ENCODE results near the gene AVPI1.

AVPI1 gene

DNA sequence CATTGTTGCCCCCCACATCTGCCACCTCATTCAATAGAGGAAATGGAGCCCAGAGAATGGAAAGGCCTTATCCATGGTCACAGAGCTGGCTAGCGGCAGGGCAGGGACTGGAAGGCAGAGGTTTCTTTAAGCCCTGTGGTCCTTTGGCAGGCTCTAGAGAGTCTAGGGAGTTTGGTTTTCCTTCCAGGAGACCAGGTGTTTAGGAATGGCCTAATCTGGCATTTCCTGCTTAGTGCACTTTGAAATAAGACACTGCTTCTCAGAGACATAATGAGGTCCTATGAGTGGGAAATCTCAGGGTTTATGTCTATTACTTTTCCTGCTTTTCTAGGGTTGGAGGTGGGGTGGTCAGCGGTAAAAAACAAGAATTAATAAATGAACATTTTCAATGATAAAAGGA lies 32.6 kb upstream of the AVPI1 start:
- Histone ChIP-seq H3K4me3 (ENCODE audit: low read length) (no peak overlapping the region), H3K9me3 (ENCODE audit: control insufficient read depth, low read length) (no peaks in the 10 kb centered on the region), H3K27me3 (ENCODE audit: control insufficient read depth, insufficient read depth, low read length) (no peaks in the 10 kb centered on the region), H3K9ac (ENCODE audit: low read length) (no peak overlapping the region), H3K36me3 (ENCODE audit: control insufficient read depth, insufficient read depth, low read length) (no peaks in the 10 kb centered on the region), H3K4me1 (ENCODE audit: control insufficient read depth, insufficient read depth, low read length) (peaks cover 42% of the 10 kb centered on the region)

DNA sequence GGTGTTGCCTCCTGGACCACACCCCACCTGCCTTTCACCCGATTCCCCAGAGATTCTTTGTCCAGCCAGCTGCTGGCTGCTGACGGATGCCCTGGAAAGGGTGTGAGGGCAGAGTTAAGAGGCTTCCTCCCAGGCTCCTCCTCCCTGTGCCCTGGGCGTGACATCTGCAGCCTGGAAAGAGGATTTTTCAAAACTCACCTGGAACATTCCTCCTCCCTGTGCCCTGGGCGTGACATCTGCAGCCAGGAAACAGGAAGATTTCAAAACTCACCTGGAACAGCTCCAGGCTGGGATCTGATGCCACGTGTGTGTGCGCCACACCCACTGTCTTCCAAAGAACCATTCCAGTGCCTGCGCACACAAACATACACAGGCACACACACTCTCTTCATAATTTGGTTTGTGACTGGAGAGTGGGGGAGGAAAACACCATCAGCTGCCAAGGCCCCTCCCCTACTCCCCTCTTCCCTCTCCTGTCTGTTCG lies 31.7 kb upstream of the AVPI1 start:
- no peaks in the 10 kb centered on the region for H3K9me3 ChIP-seq (ENCODE audit: control insufficient read depth, low read length)
- H3K9ac ChIP-seq (ENCODE audit: low read length), result peak overlapping the region; percentile 15
- H3K4me1 ChIP-seq (ENCODE audit: control insufficient read depth, insufficient read depth, low read length), result peaks cover 42% of the 10 kb centered on the region
- H3K36me3 ChIP-seq (ENCODE audit: control insufficient read depth, insufficient read depth, low read length), result no peaks in the 10 kb centered on the region
- H3K4me3 ChIP-seq (ENCODE audit: low read length), result no peak overlapping the region
- H3K27me3 ChIP-seq (ENCODE audit: control insufficient read depth, insufficient read depth, low read length), result no peaks in the 10 kb centered on the region

DNA sequence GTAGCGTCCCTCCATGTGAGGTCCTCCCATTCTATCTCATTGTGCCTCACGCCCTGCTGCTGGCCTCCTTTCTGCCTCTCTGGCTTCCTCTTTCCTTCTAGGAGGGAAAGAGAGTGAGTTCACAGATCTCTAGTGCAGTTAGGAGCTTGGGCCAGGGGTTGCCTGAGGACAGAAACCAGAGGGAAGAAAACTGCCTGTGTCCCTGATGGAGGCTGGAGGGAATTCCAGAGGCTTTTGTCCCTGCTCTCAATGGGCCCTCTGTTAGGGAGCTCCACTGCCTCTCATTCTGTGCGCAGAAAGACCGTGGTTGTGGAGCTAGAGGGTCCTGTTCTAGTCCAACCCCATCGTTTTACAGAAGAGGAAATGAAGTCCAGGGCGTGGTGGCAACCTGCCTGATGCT lies 31.1 kb upstream of the AVPI1 start:
- H3K27me3 ChIP-seq (ENCODE audit: control insufficient read depth, insufficient read depth, low read length), result no peaks in the 10 kb centered on the region
- no peak overlapping the region for H3K4me3 ChIP-seq (ENCODE audit: low read length)
- peak overlapping the region; percentile 15 for H3K9ac ChIP-seq (ENCODE audit: low read length)
- no peaks in the 10 kb centered on the region for H3K9me3 ChIP-seq (ENCODE audit: control insufficient read depth, low read length)
- H3K4me1 ChIP-seq (ENCODE audit: control insufficient read depth, insufficient read depth, low read length), result peaks cover 42% of the 10 kb centered on the region
- no peaks in the 10 kb centered on the region for H3K36me3 ChIP-seq (ENCODE audit: control insufficient read depth, insufficient read depth, low read length)

DNA sequence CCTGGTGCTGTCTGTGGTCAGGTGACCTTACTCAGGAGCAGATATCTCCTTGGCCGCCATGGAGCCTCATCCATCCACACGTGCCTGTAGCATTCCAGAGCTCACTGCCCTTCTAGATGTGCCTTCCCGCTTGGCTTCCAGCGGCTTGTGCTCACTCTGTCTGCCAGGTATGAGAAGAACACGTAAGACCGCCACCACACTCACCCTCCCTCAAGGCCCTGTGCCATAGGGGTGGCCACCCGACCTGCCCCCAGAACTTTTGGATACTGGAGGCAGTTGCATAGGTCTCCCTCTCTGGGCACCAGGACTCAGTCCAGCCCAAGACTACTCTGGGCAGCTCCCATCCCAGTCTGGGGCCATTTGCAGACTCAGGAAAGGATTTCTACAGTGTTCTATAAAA lies 30.6 kb upstream of the AVPI1 start:
- Histone ChIP-seq H3K4me3 (ENCODE audit: low read length) (no peak overlapping the region), H3K4me1 (ENCODE audit: control insufficient read depth, insufficient read depth, low read length) (peaks cover 42% of the 10 kb centered on the region), H3K9me3 (ENCODE audit: control insufficient read depth, low read length) (no peaks in the 10 kb centered on the region), H3K9ac (ENCODE audit: low read length) (peak overlapping the region; percentile 20), H3K27me3 (ENCODE audit: control insufficient read depth, insufficient read depth, low read length) (no peaks in the 10 kb centered on the region), H3K36me3 (ENCODE audit: control insufficient read depth, insufficient read depth, low read length) (no peaks in the 10 kb centered on the region)

DNA sequence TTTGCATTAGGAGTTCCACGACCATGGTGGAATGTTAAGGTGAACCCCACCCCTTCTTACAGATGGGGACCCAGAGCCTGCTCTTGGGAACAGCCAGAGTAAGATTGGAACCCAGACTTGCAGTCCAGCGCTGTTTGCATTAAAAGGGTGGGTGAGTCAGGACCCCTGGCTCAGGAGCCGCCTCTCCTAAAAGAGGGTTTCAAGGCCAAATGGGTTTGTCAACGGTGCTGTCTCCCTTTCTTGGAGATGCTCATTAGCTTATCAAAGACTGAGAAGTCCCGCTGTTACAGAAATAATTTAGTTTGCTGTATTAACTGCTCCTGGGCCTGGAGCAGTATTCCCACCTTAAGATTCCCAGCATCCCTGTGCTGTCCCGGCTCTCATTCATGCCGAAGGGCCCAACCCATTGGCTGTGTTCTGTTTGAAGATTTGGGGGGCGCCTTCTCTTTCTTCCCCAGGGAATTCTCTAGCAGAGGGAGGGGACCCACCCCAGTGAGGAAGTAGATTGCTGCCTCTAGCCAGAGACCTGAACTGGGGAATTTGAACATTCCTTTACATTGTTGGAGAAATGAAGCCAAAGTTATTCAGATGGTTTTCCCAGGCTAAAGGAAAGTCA lies 28.3 kb upstream of the AVPI1 start:
- peak overlapping the region; percentile 71 for H3K9ac ChIP-seq (ENCODE audit: low read length)
- H3K9me3 ChIP-seq (ENCODE audit: control insufficient read depth, low read length), result no peaks in the 10 kb centered on the region
- peaks cover 36% of the 10 kb centered on the region for H3K4me1 ChIP-seq (ENCODE audit: control insufficient read depth, insufficient read depth, low read length)
- H3K4me3 ChIP-seq (ENCODE audit: low read length), result peak overlapping the region; percentile 17
- no peaks in the 10 kb centered on the region for H3K36me3 ChIP-seq (ENCODE audit: control insufficient read depth, insufficient read depth, low read length)
- no peaks in the 10 kb centered on the region for H3K27me3 ChIP-seq (ENCODE audit: control insufficient read depth, insufficient read depth, low read length)

DNA sequence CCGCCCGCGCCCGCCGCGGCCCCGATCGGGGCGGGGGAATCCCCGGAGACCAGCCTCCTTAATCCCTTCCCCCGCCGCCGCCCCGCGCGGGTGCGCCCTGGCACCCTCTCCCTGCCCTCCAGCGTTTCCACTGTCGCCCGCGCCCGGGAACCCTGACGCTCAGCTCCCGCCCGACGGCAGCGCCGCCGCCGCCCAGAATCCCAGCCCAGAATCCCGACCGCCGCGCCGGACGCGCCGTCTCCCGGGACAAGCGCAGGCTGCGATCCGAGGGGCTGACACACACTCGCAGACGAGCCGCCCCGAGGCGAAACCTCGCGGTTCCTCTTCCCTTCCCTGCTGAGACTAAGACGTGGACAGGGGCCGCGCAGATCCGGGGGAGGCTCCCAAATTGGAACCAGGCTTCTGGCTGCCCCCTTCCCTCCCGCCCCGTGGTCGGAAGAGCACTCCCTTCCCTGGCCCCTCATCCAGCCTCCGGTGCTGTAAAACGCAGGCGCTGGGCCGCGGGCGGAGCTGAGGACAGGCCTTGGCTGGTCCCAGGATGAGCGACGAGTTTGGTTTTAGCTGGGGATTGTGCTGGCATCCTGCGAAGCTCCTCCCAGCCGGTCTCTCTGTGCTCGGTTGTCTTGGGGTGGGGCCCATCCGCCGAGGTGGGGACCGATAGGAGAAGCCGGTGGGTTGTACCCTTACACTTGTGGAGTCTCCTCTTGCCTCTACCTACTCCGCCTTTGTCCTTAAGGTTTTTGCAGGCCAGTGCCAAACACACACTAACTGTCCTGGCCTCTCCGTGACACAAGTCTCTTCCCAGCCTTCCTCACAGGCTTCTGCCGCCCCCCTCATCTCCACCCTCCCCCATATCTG lies 27.6 kb upstream of the AVPI1 start:
- Histone ChIP-seq H3K9ac (ENCODE audit: low read length) (peak overlapping the region; percentile 71), H3K27me3 (ENCODE audit: control insufficient read depth, insufficient read depth, low read length) (no peaks in the 10 kb centered on the region), H3K36me3 (ENCODE audit: control insufficient read depth, insufficient read depth, low read length) (no peaks in the 10 kb centered on the region), H3K4me1 (ENCODE audit: control insufficient read depth, insufficient read depth, low read length) (peaks cover 36% of the 10 kb centered on the region), H3K4me3 (ENCODE audit: low read length) (peak overlapping the region; percentile 17), H3K9me3 (ENCODE audit: control insufficient read depth, low read length) (no peaks in the 10 kb centered on the region)

DNA sequence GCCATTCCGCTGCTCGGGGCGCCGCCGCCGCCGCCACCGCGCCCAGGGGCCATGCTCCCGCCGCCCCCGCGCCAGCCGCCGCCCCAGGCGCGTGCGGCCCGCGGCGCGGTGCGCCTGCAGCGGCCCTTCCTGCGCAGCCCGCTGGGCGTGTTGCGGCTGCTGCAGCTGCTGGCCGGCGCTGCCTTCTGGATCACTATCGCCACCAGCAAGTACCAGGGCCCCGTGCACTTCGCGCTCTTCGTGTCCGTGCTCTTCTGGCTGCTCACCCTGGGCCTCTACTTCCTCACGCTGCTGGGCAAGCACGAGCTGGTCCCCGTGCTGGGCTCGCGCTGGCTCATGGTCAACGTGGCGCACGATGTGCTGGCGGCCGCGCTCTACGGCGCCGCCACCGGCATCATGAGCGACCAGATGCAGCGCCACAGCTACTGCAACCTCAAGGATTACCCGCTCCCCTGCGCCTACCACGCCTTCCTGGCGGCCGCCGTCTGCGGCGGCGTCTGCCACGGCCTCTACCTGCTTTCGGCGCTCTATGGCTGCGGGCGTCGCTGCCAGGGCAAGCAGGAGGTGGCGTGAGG lies 26.9 kb upstream of the AVPI1 start:
- Histone ChIP-seq H3K4me3 (ENCODE audit: low read length) (peak overlapping the region; percentile 17), H3K9ac (ENCODE audit: low read length) (peak overlapping the region; percentile 71), H3K36me3 (ENCODE audit: control insufficient read depth, insufficient read depth, low read length) (no peaks in the 10 kb centered on the region), H3K27me3 (ENCODE audit: control insufficient read depth, insufficient read depth, low read length) (no peaks in the 10 kb centered on the region), H3K9me3 (ENCODE audit: control insufficient read depth, low read length) (no peaks in the 10 kb centered on the region), H3K4me1 (ENCODE audit: control insufficient read depth, insufficient read depth, low read length) (peaks cover 29% of the 10 kb centered on the region)

DNA sequence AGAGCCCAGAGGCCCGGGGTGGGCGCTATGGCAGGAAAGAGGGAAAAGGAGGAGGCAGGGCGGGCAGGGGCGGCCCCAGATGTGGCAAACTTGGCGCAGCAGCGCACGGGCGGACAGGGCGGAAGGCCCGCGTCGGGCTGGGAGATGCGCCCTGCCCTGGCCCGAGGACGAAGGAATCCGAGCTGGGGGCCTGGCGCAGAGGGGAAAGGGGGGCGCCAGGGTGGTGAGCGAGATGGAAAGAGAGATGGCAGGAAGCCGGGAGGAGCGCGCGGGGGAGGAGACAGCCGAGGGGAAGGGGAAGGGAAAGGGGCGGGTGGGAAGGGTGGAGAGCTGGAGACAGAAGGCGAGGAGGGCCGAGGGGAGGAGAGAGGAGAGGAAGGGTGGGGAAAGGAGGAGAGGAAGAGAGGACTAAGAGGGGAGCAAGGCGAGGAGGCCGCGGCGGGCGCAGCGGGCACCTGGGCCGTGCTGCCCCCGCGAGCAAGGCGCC lies 26.3 kb upstream of the AVPI1 start, which contains the start of gene MARVELD1:
Gene MARVELD1, plus strand, starts transcription at position 392 of the 487 bp plus-strand sequence. CDS start 147 bp downstream, outside the sequence.
- H3K4me3 ChIP-seq (ENCODE audit: low read length), result peak within 1 kb of the TSS; percentile 17
- peaks cover 23% of the 10 kb centered on the region for H3K4me1 ChIP-seq (ENCODE audit: control insufficient read depth, insufficient read depth, low read length)
- no peaks in the 10 kb centered on the region for H3K9me3 ChIP-seq (ENCODE audit: control insufficient read depth, low read length)

DNA sequence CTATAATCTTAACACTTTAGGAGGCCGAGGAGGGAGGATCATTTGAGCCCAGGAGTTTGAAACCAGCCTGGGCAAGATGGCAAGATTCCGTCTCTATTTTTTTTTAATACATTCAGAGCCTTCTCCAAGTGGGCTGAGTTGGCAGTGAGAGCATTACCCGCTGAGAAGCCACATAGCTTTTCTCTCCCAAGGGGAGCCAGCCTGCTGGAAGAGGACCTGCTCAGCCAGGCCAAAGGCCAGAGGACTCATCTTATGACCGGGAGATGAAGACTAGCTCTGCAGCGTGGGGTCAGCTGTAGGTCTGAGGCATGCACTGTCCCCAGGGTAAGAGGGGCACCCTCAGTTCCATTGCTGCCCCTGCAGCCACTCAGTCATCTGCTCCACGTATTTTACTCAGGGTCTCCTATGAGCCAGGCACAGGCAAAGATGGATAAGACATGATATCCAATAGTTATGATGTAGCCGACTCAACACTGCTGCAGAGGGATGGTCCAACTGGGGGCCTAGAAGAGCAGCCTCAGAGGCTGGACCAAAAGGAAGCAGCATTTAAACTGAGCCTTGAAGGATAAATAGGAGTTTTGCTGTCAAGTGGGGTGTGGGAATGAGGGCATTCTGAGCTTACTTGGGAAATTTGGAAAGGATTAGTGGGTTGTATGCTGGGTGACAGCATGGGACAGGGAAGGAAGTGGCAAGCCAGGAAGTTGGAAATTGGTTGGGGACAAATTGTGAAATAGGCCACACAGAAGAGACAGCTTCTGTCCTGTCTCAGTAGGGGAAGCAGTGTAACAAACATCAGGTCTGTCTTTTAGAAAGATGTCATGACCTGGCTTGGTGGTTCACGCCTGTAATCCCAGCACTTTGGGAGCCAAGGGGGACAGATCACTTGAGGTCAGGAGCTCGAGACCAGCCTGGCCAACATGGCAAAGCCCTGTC lies 24.9 kb upstream of the AVPI1 start:
- Histone ChIP-seq H3K4me1 (ENCODE audit: control insufficient read depth, insufficient read depth, low read length) (peaks cover 12% of the 10 kb centered on the region), H3K36me3 (ENCODE audit: control insufficient read depth, insufficient read depth, low read length) (no peaks in the 10 kb centered on the region), H3K27me3 (ENCODE audit: control insufficient read depth, insufficient read depth, low read length) (no peaks in the 10 kb centered on the region), H3K9ac (ENCODE audit: low read length) (no peak overlapping the region), H3K9me3 (ENCODE audit: control insufficient read depth, low read length) (no peaks in the 10 kb centered on the region), H3K4me3 (ENCODE audit: low read length) (no peak overlapping the region)

More for the DNA sequence above, 26.3 kb upstream of the AVPI1 start, which contains the start of gene MARVELD1:
- H3K36me3 ChIP-seq (ENCODE audit: control insufficient read depth, insufficient read depth, low read length), result no peaks in the 10 kb centered on the region
- no peaks in the 10 kb centered on the region for H3K27me3 ChIP-seq (ENCODE audit: control insufficient read depth, insufficient read depth, low read length)
- peak within 1 kb of the TSS; percentile 71 for H3K9ac ChIP-seq (ENCODE audit: low read length)

DNA sequence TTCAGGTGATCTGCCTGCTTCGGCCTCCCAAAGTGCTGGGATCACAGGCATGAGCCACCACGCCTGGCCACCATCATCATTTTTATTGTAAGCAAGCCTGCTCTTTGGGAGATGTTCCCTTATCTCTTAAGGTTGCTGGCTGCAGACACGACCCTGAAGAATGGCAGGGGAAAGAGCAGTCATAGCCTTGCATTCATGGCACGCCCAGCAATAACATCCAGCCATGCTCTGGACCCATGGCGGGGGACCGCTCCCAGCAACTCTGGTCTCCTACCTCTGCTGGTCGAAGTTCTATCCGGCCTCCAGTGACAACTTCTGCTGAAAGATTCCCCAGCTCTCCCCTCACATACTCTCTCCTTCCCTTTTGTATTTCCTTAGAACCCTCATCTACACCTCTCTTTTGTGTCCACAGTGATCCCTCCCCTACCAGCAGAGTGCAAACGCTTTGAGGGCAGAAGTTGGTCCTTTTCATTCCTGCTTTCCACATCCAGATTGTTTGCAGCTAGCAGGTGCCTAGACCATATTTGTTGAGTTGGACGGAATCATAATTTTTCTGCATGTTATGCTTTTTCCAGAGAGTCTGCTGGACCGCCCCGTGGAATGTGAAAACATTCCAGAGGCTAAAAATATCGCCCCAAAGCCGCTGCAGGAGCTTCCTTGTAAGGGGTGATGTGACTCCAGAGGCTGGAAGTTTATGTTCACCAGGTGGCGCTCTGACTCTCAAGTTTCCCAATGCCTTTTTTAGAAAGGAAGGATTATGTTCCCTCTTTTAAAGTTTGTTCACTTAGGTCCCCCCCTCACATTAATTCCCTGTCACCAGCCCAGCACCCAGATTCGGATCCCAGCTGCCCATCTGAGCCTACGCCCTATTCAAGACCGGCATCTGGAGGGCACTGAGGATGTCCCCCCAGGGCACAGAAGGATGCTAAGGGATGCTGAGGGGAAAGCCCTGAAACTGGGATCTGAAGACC lies 22.2 kb upstream of the AVPI1 start:
- Histone ChIP-seq H3K4me1 (ENCODE audit: control insufficient read depth, insufficient read depth, low read length) (no peaks in the 10 kb centered on the region), H3K9ac (ENCODE audit: low read length) (peak overlapping the region; percentile 10), H3K4me3 (ENCODE audit: low read length) (no peak overlapping the region), H3K27me3 (ENCODE audit: control insufficient read depth, insufficient read depth, low read length) (no peaks in the 10 kb centered on the region), H3K9me3 (ENCODE audit: control insufficient read depth, low read length) (no peaks in the 10 kb centered on the region), H3K36me3 (ENCODE audit: control insufficient read depth, insufficient read depth, low read length) (no peaks in the 10 kb centered on the region)
